ENCODE data around the gene BRD4.

BRD4 gene

DNA sequence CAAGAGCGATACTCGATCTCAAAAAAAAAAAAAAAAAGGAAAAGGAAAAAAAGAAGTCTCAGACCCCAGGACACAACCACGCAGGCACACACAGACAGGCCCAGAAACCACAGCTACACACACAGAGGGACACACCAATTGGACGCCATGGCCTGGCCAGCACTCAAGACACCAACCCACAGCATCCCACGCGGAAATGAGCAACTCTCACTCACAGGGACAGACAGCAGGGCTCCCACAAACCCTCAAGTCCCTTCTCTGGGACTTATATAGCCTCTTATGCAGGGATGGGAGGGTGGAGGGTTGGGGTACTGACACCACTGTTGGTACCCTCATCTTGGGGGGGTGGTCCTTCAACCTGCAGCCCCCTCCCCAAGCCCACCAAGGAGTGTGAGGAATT, 137.4 kb downstream of the BRD4 start:
- peak; percentile 79 for DNase-seq (ENCODE audit: low read depth)

DNA sequence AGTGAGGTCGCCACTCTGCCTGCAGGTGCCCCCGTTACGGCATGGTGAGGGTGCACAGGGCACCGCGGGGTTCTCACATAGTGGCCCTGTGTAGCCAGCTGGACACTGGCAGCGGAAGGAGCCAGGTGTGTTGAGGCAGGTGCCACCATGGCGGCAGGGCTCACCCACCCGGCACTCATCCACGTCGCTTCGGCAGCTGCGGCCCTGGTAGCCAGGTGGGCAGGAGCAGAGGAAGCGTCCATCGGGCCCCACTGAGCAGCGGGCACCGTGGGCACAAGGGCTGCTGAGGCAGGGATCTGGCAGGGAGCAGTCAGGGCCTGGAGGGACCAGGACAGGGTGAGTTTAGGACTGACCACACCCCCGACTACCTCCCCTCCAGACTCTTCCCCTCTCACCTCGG, 140.4 kb downstream of the BRD4 start:
- no peak for DNase-seq (ENCODE audit: low read depth)

DNA sequence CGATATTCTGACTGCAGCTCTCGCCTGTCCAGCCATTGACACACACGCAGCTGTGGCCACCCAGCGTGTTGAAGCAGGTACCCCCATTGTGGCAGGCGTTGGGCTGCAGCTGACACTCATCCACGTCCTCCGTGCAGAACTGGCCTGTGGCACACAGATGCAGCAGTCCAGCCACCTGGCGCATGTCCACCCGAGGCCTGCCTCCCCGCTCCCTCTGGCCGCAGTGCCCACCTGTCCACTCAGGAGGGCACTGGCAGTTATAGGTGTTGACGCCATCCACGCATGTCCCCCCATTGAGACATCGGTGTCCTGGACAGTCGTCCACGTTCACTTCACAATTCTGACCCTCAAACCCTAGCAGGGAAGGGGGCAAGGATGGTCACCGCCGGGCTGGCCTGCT, 140.8 kb downstream of the BRD4 start:
- no peak for DNase-seq (ENCODE audit: low read depth)

DNA sequence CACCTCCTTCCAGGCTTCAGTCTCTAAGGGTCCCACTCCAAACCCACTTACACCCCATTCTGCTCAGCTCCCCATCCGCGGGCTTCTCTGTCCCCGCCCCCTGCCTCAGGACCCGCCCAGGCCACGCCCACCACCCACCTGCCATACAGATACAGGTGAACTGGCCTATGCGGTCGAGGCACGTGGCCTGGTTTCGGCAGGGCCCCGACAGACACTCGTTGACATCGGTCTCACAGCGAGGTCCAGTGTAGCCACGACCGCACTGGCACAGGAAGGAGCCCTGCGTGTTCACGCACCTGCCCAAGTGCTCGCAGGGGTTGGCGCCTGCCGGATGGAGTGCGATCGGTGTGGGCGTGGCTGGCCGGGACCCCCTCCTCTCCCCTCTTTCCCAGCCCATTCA, 143.5 kb downstream of the BRD4 start:
- DNase-seq (ENCODE audit: low read depth), result no peak

DNA sequence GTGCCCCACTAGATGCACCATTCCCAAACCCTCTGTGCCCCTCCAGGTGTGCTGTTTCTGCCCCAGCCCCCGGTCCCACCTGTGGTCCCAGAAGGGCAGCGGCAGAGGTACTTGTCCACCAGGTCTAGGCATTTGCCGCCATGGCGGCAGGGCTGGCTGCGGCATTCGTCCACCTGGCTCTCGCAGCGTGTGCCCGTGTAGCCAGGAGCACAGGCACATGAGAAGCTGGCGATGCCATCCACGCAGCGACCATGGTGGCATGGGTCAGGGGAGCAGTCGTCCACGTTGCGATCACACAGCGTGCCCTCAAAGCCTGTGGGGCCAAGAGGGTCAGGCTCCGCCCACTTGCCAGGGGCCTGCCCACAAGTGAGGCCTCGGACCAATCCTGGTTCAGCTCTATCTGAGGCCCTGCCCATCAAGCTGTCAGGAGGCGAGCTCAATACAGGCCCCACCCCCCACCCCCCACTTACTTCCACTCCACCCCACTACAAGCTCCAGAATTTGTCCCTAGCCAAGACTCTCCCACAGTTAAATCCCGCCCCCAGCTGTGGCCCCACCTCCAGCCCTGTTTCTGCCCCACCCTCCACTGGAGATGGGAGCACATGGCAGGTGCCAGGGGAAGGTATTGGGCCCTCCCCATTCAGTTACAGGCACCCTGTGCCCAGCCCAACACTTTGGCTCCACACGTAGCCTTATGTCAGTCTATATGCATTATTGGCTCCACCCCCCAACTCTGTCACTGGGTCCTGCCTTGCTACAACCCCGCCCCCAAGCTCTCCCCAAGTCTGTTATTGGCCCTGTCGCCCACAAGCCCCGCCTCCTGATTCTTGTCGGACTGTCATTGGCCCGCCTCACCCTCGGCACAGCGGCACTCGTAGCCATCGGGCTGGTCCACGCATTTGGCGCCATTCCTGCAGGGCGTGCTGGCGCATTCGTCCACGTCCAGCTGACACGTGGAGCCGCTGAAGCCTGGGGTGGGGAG, 145.0 kb downstream of the BRD4 start:
- DNase-seq (ENCODE audit: low read depth), result no peak

Measured in stromal cell of bone marrow (primary cell).